ENCODE results near the gene PDXK. TPM values are rescaled to one million over a fixed set of nuclear protein-coding genes. Genes with fewer than 3 reads are reported as not detected.

Gene PDXK
- total and polyA plus RNA-seq, 2 experiments from 2014 or later = 103 to 192 TPM

DNA sequence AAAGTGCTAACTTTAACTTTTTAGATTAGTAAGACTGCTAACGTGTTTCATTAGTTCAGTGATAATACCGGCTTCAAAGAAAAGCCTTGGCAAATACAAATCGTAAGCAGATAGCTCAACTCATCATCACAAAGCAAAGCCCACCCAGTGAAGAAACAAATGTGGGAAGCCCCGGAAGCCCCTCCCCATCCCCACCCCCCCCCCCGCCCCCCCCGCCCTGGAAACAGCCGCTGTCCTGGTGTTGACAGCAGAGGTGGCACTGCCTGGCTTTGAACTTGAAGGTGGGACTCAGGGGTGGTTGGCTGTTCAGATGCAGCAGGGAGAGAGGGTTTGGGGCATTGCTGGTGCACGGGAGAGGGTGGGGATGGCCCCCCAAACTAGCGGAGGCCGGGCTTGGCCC lies 14.1 kb downstream of the PDXK start:
- TF ChIP-seq EZH2phosphoT487 (IDR thresholded peaks at IDR 0.05; ENCODE audit: low read depth, severe bottlenecking, unreplicated experiment) = no peak
- no peak for TF ChIP-seq EZH2 (IDR thresholded peaks at IDR 0.05; ENCODE audit: borderline replicate concordance)
- TF ChIP-seq, protein P1, sequence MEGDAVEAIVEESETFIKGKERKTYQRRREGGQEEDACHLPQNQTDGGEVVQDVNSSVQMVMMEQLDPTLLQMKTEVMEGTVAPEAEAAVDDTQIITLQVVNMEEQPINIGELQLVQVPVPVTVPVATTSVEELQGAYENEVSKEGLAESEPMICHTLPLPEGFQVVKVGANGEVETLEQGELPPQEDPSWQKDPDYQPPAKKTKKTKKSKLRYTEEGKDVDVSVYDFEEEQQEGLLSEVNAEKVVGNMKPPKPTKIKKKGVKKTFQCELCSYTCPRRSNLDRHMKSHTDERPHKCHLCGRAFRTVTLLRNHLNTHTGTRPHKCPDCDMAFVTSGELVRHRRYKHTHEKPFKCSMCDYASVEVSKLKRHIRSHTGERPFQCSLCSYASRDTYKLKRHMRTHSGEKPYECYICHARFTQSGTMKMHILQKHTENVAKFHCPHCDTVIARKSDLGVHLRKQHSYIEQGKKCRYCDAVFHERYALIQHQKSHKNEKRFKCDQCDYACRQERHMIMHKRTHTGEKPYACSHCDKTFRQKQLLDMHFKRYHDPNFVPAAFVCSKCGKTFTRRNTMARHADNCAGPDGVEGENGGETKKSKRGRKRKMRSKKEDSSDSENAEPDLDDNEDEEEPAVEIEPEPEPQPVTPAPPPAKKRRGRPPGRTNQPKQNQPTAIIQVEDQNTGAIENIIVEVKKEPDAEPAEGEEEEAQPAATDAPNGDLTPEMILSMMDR (IDR thresholded peaks at IDR 0.05; ENCODE audit: poor library complexity) = no peak
- no peaks in the 10 kb centered on the region for H3K9me3 ChIP-seq (ENCODE audit: low read depth)
- H4K20me1 ChIP-seq (ENCODE audit: insufficient read depth, poor library complexity, severe bottlenecking) = peaks cover 5% of the 10 kb centered on the region

DNA sequence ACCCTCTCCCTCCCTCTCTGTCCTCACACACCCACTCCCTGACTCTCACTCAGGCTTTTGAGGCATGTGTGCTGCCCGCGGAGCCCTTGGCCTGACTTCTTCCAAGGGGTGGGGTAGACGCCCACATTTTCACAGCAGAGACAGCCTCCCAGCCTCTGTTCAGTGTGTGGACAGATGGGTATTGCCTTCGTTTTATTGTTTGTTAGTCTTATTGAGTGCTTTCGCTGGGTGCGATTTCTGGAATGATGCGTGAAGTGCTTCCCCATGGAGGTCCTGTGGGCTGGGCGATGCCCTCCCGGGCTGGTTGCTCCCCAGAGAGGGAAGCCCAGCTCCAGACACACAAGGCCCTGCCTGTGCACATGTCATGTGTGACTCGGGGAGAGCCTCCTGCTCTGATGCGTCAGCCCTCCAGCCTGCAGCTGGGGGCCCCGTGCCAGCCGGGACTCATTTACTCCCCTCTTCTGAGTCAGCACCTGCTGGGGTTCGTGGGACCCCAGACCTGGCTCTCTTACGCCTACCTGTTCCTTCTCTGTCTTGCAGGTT lies 14.7 kb downstream of the PDXK start:
- Histone ChIP-seq H3K27me3 (no peaks in the 10 kb centered on the region), H3K4me3 (no peak overlapping the region), H3K9me3 (ENCODE audit: low read depth) (no peaks in the 10 kb centered on the region), H3K4me1 (ENCODE audit: insufficient read depth) (peaks cover 69% of the 10 kb centered on the region), H3K27ac (peak overlapping the region; percentile 60), H3K36me3 (replicated peaks; ENCODE audit: insufficient read depth, low read depth) (no peaks in the 10 kb centered on the region), H3K9me2 (replicated peaks; ENCODE audit: insufficient read depth) (no peaks in the 10 kb centered on the region), H3K4me2 (no peak overlapping the region), H2AFZ (no peak overlapping the region), H4K20me1 (ENCODE audit: insufficient read depth, poor library complexity, severe bottlenecking) (peaks cover 5% of the 10 kb centered on the region), H3K79me2 (peaks cover 82% of the 10 kb centered on the region)
- no peak for DNase-seq (ENCODE audit: low spot score)
- 74% methylated on average over 15 of the region's 15 CpGs for WGBS (ENCODE audit: low lambda C conversion rate, missing lambda C conversion rate)
- TF ChIP-seq, protein P1 (IDR thresholded peaks at IDR 0.05; ENCODE audit: poor library complexity) = no peak
- no peak for TF ChIP-seq EZH2phosphoT487 (IDR thresholded peaks at IDR 0.05; ENCODE audit: low read depth, severe bottlenecking, unreplicated experiment)
- TF ChIP-seq EZH2 (IDR thresholded peaks at IDR 0.05; ENCODE audit: borderline replicate concordance) = no peak

More for the DNA sequence above, 14.1 kb downstream of the PDXK start:
- Histone ChIP-seq H3K4me1 (ENCODE audit: insufficient read depth) (peaks cover 71% of the 10 kb centered on the region), H3K27me3 (no peaks in the 10 kb centered on the region), H3K79me2 (peaks cover 82% of the 10 kb centered on the region), H2AFZ (no peak overlapping the region), H3K4me2 (no peak overlapping the region), H3K36me3 (replicated peaks; ENCODE audit: insufficient read depth, low read depth) (no peaks in the 10 kb centered on the region), H3K4me3 (no peak overlapping the region), H3K27ac (peak overlapping the region; percentile 90), H3K9me2 (replicated peaks; ENCODE audit: insufficient read depth) (no peaks in the 10 kb centered on the region)
- WGBS (ENCODE audit: low lambda C conversion rate, missing lambda C conversion rate) = 83% methylated on average over 4 of the region's 10 CpGs
- no peak for DNase-seq (ENCODE audit: low spot score)

DNA sequence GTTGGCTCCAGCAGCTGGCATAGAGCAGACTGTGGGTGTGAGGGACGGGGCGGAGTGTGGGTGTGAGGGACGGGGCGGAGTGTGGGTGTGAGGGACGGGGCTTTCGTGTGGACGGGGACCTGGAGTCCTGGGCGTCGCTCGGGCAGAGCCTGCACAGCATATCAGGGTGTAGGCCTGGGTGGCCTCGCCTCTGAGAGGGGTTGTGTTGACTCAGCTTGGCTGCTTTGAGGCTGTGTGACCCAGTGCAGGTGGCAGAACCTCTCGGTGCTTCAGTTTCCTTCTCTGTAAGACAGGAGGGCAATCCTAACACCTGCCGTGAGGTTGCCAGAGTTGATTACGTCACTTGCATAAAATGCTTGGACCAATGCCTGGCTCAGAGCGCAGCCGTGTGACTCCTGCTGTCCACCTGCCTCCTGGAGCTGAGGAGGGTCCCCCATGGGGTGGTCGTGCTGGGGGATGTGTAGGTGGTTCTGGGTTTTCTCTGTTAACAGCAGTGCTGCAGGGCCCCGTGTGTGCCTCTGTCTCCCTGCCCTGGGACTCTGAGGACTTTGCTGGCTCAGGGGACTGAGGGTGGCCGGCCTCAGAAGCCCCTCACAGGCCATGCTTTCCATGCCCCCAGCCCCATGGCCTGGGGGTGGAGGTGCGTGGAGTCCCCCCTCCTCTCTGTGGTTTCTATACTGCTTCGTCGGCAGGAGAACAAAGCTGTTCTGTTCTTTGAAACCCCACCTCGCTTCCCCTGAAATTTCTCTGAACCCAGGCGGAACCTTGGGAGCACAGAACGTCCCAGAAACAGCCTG lies 15.4 kb downstream of the PDXK start:
- DNase-seq (ENCODE audit: low spot score) = no peak
- Histone ChIP-seq H3K4me1 (ENCODE audit: insufficient read depth) (peaks cover 65% of the 10 kb centered on the region), H2AFZ (no peak overlapping the region), H3K27ac (peak overlapping the region; percentile 60), H4K20me1 (ENCODE audit: insufficient read depth, poor library complexity, severe bottlenecking) (peaks cover 5% of the 10 kb centered on the region), H3K27me3 (no peaks in the 10 kb centered on the region), H3K4me2 (no peak overlapping the region), H3K9me3 (ENCODE audit: low read depth) (no peaks in the 10 kb centered on the region), H3K36me3 (replicated peaks; ENCODE audit: insufficient read depth, low read depth) (no peaks in the 10 kb centered on the region), H3K79me2 (peaks cover 77% of the 10 kb centered on the region), H3K9me2 (replicated peaks; ENCODE audit: insufficient read depth) (no peaks in the 10 kb centered on the region), H3K4me3 (no peak overlapping the region)
- TF ChIP-seq, protein P1 (IDR thresholded peaks at IDR 0.05; ENCODE audit: poor library complexity) = no peak
- no peak for TF ChIP-seq EZH2 (IDR thresholded peaks at IDR 0.05; ENCODE audit: borderline replicate concordance)
- TF ChIP-seq EZH2phosphoT487 (IDR thresholded peaks at IDR 0.05; ENCODE audit: low read depth, severe bottlenecking, unreplicated experiment) = no peak
- 80% methylated on average over 24 of the region's 25 CpGs for WGBS (ENCODE audit: low lambda C conversion rate, missing lambda C conversion rate)
